GM13977 (cell line): ENCODE results near the gene FAM171A1.

Experiments
- DNase-seq: peaks from one replicate; pipeline ENCODE4 v3.0.0; 2012; ENCODE audit warnings: low spot score
- CTCF ChIP-seq: IDR thresholded peaks from 2 replicates; pipeline ENCODE4 v1.5.1; 2012; ENCODE audit warnings: mild to moderate bottlenecking, control low read depth; ENCODE audit not compliant: insufficient read depth; ENCODE audit errors: extremely low read depth, missing control alignments
- in situ Hi-C: fragments of 300-500 bp; cut with MboI; formaldehyde crosslinking; loops from one replicate; pipeline ENCODE4 v1.12.0; 2022; ENCODE audit warnings: low sequenced_read_pairs, low pct_unique_long_range_greater_than_20kb, mixed read lengths, inconsistent platforms; ENCODE audit not compliant: unreplicated experiment

The FAM171A1 gene

GRCh38 chr10:15166325-15166724 lies 204.8 kb downstream of the FAM171A1 start:
- no peak for TF ChIP-seq CTCF
- DNase-seq: no peak
- in situ Hi-C loops: no loop called here

DNA sequence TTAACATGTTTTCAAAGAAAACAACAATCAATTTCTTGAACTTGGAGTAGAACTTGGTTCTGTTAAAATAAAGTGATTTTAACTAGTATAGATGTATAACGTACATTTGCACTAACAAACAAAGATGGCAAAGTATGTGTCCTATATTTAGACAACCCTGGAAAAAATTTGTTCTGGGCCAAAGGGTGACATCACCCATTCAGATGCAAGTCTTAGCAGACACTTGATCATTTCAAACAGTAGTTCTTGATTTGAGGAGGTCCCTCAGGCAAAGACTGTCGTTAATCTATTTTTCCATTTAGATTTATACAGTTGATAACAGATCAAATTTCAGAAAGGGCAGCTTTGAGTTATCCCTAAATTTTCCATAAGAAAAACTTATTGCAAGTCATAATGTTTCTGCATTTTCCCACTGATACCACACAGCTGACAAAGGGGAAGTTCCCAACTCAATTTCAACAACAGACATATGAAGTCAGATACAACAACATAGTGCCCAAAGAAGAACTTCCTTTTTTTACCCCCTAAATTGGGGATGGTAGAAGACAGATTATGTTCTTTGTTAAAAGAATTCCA lies 207.7 kb downstream of the FAM171A1 start:
- in situ Hi-C loops: no loop called here
- TF ChIP-seq CTCF: no peak
- no peak for DNase-seq
